CD4-positive, alpha-beta T cell (primary cell): Measurements from ENCODE around the gene FNBP1L. TPM values are rescaled to one million over a fixed set of nuclear protein-coding genes. Genes with fewer than 3 reads are reported as not detected.

ENCODE experiments used
- ATAC-seq: fragments of 200-7000 bp; cut with Tn5 transposase; one replicate; pipeline ENCODE4 v1.10.0; 2022; ENCODE audit warnings: mild to moderate bottlenecking; ENCODE audit not compliant: poor library complexity
- CTCF ChIA-PET: fragments of 350-600 bp; sonication (Branson Sonifier 250); formaldehyde crosslinking; loops from one replicate; lab custom pipeline; 2021; ENCODE audit warnings: antibody characterized with exemption, inconsistent platforms; lab: Charles Lee
- POLR2A ChIA-PET: fragments of 350-600 bp; sonication (Branson Sonifier 250); formaldehyde crosslinking; loops from one replicate; lab custom pipeline; 2021; ENCODE audit warnings: antibody characterized with exemption, inconsistent platforms; lab: Charles Lee
- DNase-seq, 14 experiments: peaks; one replicate each; pipeline ENCODE4 v3.0.0-alpha.2; 2013 to 2020; ENCODE audit warnings: mixed read lengths in 2 of 14
- H3K27ac ChIP-seq, 2 donors: one replicate each; pipeline versions ENCODE4 v1.5.1 to v1.7.0; 2013; ENCODE audit warnings: low read length in 2 of 2, low read depth in 1 of 2, mild to moderate bottlenecking in 1 of 2
- H3K27me3 ChIP-seq, 2 experiments: 1 replicate in 1 of 2; 2 replicates in 1 of 2; pipeline versions ENCODE4 v1.6.1 to v1.7.0; 2013; ENCODE audit warnings: low read length in 2 of 2, control low read depth in 1 of 2, mild to moderate bottlenecking in 1 of 2, moderate library complexity in 1 of 2; ENCODE audit not compliant: insufficient read depth in 2 of 2, control insufficient read depth in 1 of 2
- H3K36me3 ChIP-seq: one replicate; pipeline ENCODE4 v1.6.1; 2013; ENCODE audit warnings: low read length, control low read depth; ENCODE audit not compliant: insufficient read depth
- H3K4me1 ChIP-seq: one replicate; pipeline ENCODE4 v1.6.1; 2013; ENCODE audit warnings: low read length, control low read depth; ENCODE audit not compliant: insufficient read depth
- H3K4me3 ChIP-seq: one replicate; pipeline ENCODE4 v1.5.1; 2013; ENCODE audit warnings: mild to moderate bottlenecking, low read length, moderate library complexity
- H3K9me3 ChIP-seq, 2 experiments: 1 replicate in 1 of 2; 2 replicates in 1 of 2; pipeline versions ENCODE4 v1.6.1 to v1.7.0; 2013; ENCODE audit warnings: low read length in 2 of 2, mild to moderate bottlenecking in 2 of 2, control low read depth in 1 of 2, moderate library complexity in 1 of 2; ENCODE audit not compliant: control insufficient read depth in 1 of 2, insufficient read depth in 1 of 2
- H3K27ac Mint-ChIP-seq: one replicate; pipeline ENCODE4 v1.8.0; 2020; ENCODE audit warnings: mixed read lengths
- H3K27me3 Mint-ChIP-seq: one replicate; pipeline ENCODE4 v1.8.0; 2021; ENCODE audit warnings: mixed read lengths
- H3K36me3 Mint-ChIP-seq: one replicate; pipeline ENCODE4 v1.8.0; 2021; ENCODE audit warnings: low read depth, mixed read lengths
- H3K4me1 Mint-ChIP-seq: one replicate; pipeline ENCODE4 v1.8.0; 2021; ENCODE audit warnings: low read depth, mixed read lengths
- H3K4me3 Mint-ChIP-seq: one replicate; pipeline ENCODE4 v1.8.0; 2020; ENCODE audit warnings: mild to moderate bottlenecking, mixed read lengths
- H3K9me3 Mint-ChIP-seq: one replicate; pipeline ENCODE4 v1.8.0; 2020; ENCODE audit warnings: mixed read lengths
- CTCF ChIP-seq: fragments of 200-600 bp; IDR thresholded peaks from one replicate; pipeline ENCODE4 v1.8.0; 2022; ENCODE audit warnings: antibody characterized with exemption, mild to moderate bottlenecking
- intact Hi-C, 2 experiments: fragments of 100-400 bp; cut with DNase I in 1 of 2; cut with micrococcal nuclease in 1 of 2; formaldehyde crosslinking; loops; one replicate each; pipeline versions ENCODE4 v1.15.1 to v1.9.0; 2023 to 2025; cut with DNase I, micrococcal nuclease
- total RNA-seq, 174 experiments: library from RNA in 2 of 174; stranded (reverse) in 2 of 174; gene quantifications; one replicate each; pipeline ENCODE4 v1.2.3 and lab custom pipeline; 2021 to 2026

Gene FNBP1L
- total RNA-seq, 2 experiments from 2014 or later: 1.1 TPM

- no peak overlapping the region for H3K4me3 Mint-ChIP-seq
- CTCF ChIA-PET: no interaction called here
- intact Hi-C loops: no loop called here
- H3K27me3 Mint-ChIP-seq: no peaks in the 10 kb centered on the region
- no peak overlapping the region for H3K4me3 ChIP-seq
- peaks cover 5% of the 10 kb centered on the region for H3K4me1 Mint-ChIP-seq
- no peaks in the 10 kb centered on the region for H3K9me3 Mint-ChIP-seq
- no peaks in the 10 kb centered on the region for H3K4me1 ChIP-seq
- no peaks in the 10 kb centered on the region for H3K36me3 ChIP-seq
- TF ChIP-seq CTCF: no peak
- H3K36me3 Mint-ChIP-seq: no peaks in the 10 kb centered on the region
- H3K9me3 ChIP-seq: no peaks in the 10 kb centered on the region
- no peaks in the 10 kb centered on the region for H3K27me3 ChIP-seq
- DNase-seq (no peak), ATAC-seq (no peak)
- POLR2A ChIA-PET: no interaction called here
- H3K27ac Mint-ChIP-seq: no peak overlapping the region
- no peak overlapping the region for H3K27ac ChIP-seq
Measured at GRCh38 chr1:93500275-93500674, 52.4 kb downstream of the FNBP1L start.

- Mint-ChIP-seq H3K36me3 (no peaks in the 10 kb centered on the region), H3K4me3 (no peak overlapping the region), H3K9me3 (no peaks in the 10 kb centered on the region), H3K4me1 (peaks cover 5% of the 10 kb centered on the region), H3K27me3 (no peaks in the 10 kb centered on the region), H3K27ac (no peak overlapping the region)
- Histone ChIP-seq H3K27me3 (no peaks in the 10 kb centered on the region), H3K4me3 (no peak overlapping the region), H3K4me1 (no peaks in the 10 kb centered on the region), H3K36me3 (no peaks in the 10 kb centered on the region), H3K27ac (no peak overlapping the region), H3K9me3 (no peaks in the 10 kb centered on the region)
- no peak for TF ChIP-seq CTCF
- POLR2A ChIA-PET: no interaction called here
- DNase-seq (no peak), ATAC-seq (no peak)
- intact Hi-C loops: no loop called here
- CTCF ChIA-PET: no interaction called here
Measured at GRCh38 chr1:93501399-93501798, 53.5 kb downstream of the FNBP1L start.

GRCh38 chr1:93501829-93502369, 54.0 kb downstream of the FNBP1L start:
- intact Hi-C loops: no loop called here
- no peak for ATAC-seq

More at GRCh38 chr1:93501829-93502369, 54.0 kb downstream of the FNBP1L start:
- Histone ChIP-seq H3K9me3 (no peaks in the 10 kb centered on the region), H3K4me3 (no peak overlapping the region), H3K4me1 (no peaks in the 10 kb centered on the region), H3K36me3 (no peaks in the 10 kb centered on the region), H3K27me3 (no peaks in the 10 kb centered on the region), H3K27ac (no peak overlapping the region)
- no peak for TF ChIP-seq CTCF
- ChIA-PET POLR2A (no interaction called here), CTCF (no interaction called here)
- H3K4me3 Mint-ChIP-seq: no peak overlapping the region
- peaks cover 5% of the 10 kb centered on the region for H3K4me1 Mint-ChIP-seq
- H3K9me3 Mint-ChIP-seq: no peaks in the 10 kb centered on the region
- H3K36me3 Mint-ChIP-seq: no peaks in the 10 kb centered on the region
- no peaks in the 10 kb centered on the region for H3K27me3 Mint-ChIP-seq
- no peak overlapping the region for H3K27ac Mint-ChIP-seq
- DNase-seq: no peak
